DMS79 treated with DMSO at 0.1 percent for 48 hours (cell line): ENCODE data around the gene SRD5A1.

Experiments
- DNase-seq: peaks from one replicate; lab custom pipeline; 2025; lab: John Stamatoyannopoulos, UW

Gene SRD5A1

GRCh38 chr5:6632888-6633468 lies at the start of gene SRD5A1, which contains the start of gene NSUN2:
SRD5A1 (plus strand) TSS chr5:6633440; CDS start chr5:6633577, 137 bp downstream.
NSUN2 (minus strand) TSS chr5:6633044; CDS start chr5:6632979, 65 bp downstream.
- peak; percentile 66 for DNase-seq

- DNase-seq: no peak
These were observed 49.1 kb upstream of the SRD5A1 start for GRCh38 chr5:6584101-6584645.

- no peak for DNase-seq
These were observed 48.5 kb upstream of the SRD5A1 start for GRCh38 chr5:6584727-6585126.

- no peak for DNase-seq
These were observed 48.1 kb upstream of the SRD5A1 start for GRCh38 chr5:6585168-6585567.

- no peak for DNase-seq
These were observed 47.1 kb upstream of the SRD5A1 start for GRCh38 chr5:6585939-6586646.

- DNase-seq: no peak
These were observed 46.6 kb upstream of the SRD5A1 start for GRCh38 chr5:6586647-6587042.

- no peak for DNase-seq
These were observed 46.1 kb upstream of the SRD5A1 start for GRCh38 chr5:6587171-6587570.

- DNase-seq: no peak
These were observed 42.7 kb upstream of the SRD5A1 start for GRCh38 chr5:6590581-6590980.

- no peak for DNase-seq
These were observed 41.5 kb upstream of the SRD5A1 start for GRCh38 chr5:6591671-6592288.

- no peak for DNase-seq
These were observed 40.6 kb upstream of the SRD5A1 start for GRCh38 chr5:6592601-6593000.

GRCh38 chr5:6593148-6594016 lies 39.9 kb upstream of the SRD5A1 start:
- DNase-seq: no peak

GRCh38 chr5:6594066-6594465 lies 39.2 kb upstream of the SRD5A1 start:
- no peak for DNase-seq

GRCh38 chr5:6595405-6595804 lies 37.8 kb upstream of the SRD5A1 start:
- DNase-seq: no peak

- DNase-seq: no peak
These were observed 36.9 kb upstream of the SRD5A1 start for GRCh38 chr5:6596388-6596787.

- DNase-seq: no peak
These were observed 35.7 kb upstream of the SRD5A1 start for GRCh38 chr5:6597557-6597956.

- DNase-seq: no peak
These were observed 34.8 kb upstream of the SRD5A1 start for GRCh38 chr5:6598351-6598900.

GRCh38 chr5:6599739-6600138 lies 33.5 kb upstream of the SRD5A1 start:
- DNase-seq: no peak

GRCh38 chr5:6601271-6601670 lies 32.0 kb upstream of the SRD5A1 start:
- DNase-seq: no peak

GRCh38 chr5:6601816-6602215 lies 31.4 kb upstream of the SRD5A1 start:
- DNase-seq: no peak

- no peak for DNase-seq
These were observed 30.8 kb upstream of the SRD5A1 start for GRCh38 chr5:6602441-6602840.

- no peak for DNase-seq
These were observed 29.6 kb upstream of the SRD5A1 start for GRCh38 chr5:6603643-6604042.

GRCh38 chr5:6604341-6604740 lies 28.9 kb upstream of the SRD5A1 start:
- no peak for DNase-seq
